Measurements from ENCODE around the gene AMOT. TPM values are rescaled to one million over a fixed set of nuclear protein-coding genes. Genes with fewer than 3 reads are reported as not detected.

Gene AMOT
- total RNA-seq (3.8 TPM), polyA plus RNA-seq (8.3 TPM)
- long read RNA-seq, donor 1, result 0 reads
- long read RNA-seq, donor 2, partial matches to known transcripts, result 0 of 3 reads
- long read RNA-seq, donor 2, other reads (novel, unspliced or antisense), result 0 of 3 reads
- long read RNA-seq, donor 3, result 0 reads
- long read RNA-seq, donor 4, partial matches to known transcripts, result 0 of 1 reads
- long read RNA-seq, donor 4, other reads (novel, unspliced or antisense), result 0 of 1 reads
- long read RNA-seq, donor 5, partial matches to known transcripts, result 0 of 1 reads
- long read RNA-seq, donor 5, other reads (novel, unspliced or antisense), result 0 of 1 reads
- long read RNA-seq, donor 6, result 0 reads
- long read RNA-seq, donor 7, partial matches to known transcripts, result 0 of 1 reads
- long read RNA-seq, donor 7, other reads (novel, unspliced or antisense), result 0 of 1 reads
- long read RNA-seq, donor 8, result 0 reads
- long read RNA-seq, donor 9, result 0 reads
- long read RNA-seq, donor 10, result 0 reads

- H3K36me3 ChIP-seq (ENCODE audit: control insufficient read depth in 2 of 2, insufficient read depth in 2 of 2, low read length in 1 of 2), result no peaks in the 10 kb centered on the region
- peaks cover 0 to 10% of the 10 kb centered on the region in 2 donors for H3K27me3 ChIP-seq (ENCODE audit: control insufficient read depth in 2 of 2, insufficient read depth in 1 of 2, low read length in 1 of 2)
- peaks cover 0 to 3% of the 10 kb centered on the region in 2 donors for H3K4me1 ChIP-seq (ENCODE audit: control insufficient read depth in 2 of 2, insufficient read depth in 2 of 2, low read length in 2 of 2)
- peak within 1 kb of the TSS; percentile 62 to 66 for H3K4me3 ChIP-seq (ENCODE audit: low read length in 2 of 2)
- peak in 8 of 9 donors; percentile 23 to 72 (median 39) for DNase-seq (ENCODE audit: low read depth in 6 of 9, low spot score in 9 of 9)
- WGBS, result under 1% methylated on average over 43 of the region's 49 CpGs
- no peaks in the 10 kb centered on the region for H3K9me3 ChIP-seq (ENCODE audit: control insufficient read depth in 2 of 2, insufficient read depth in 1 of 2, low read length in 1 of 2)
- peak within 1 kb of the TSS; percentile 59 to 61 for H3K27ac ChIP-seq (ENCODE audit: low read depth in 1 of 2, low read length in 1 of 2)
Measured at GRCh38 chrX:112840382-112841113, at the start of gene AMOT. AMOT (minus strand) TSS chrX:112840831; CDS start chrX:112823126, 17,705 bp downstream.

GRCh38 chrX:112889400-112889799 is 48.8 kb upstream of the AMOT start:
- Histone ChIP-seq H3K4me1 (ENCODE audit: control insufficient read depth in 2 of 2, insufficient read depth in 2 of 2, low read length in 2 of 2) (no peaks in the 10 kb centered on the region), H3K9me3 (ENCODE audit: control insufficient read depth in 2 of 2, insufficient read depth in 1 of 2, low read length in 1 of 2) (no peaks in the 10 kb centered on the region), H3K27me3 (ENCODE audit: control insufficient read depth in 2 of 2, insufficient read depth in 1 of 2, low read length in 1 of 2) (no peaks in the 10 kb centered on the region), H3K36me3 (ENCODE audit: control insufficient read depth in 2 of 2, insufficient read depth in 2 of 2, low read length in 1 of 2) (no peaks in the 10 kb centered on the region), H3K27ac (ENCODE audit: low read depth in 1 of 2, low read length in 1 of 2) (no peak overlapping the region), H3K4me3 (ENCODE audit: low read length in 2 of 2) (no peak overlapping the region)
- no peak for DNase-seq (ENCODE audit: low read depth in 6 of 9, low spot score in 9 of 9)
- WGBS, result 9% methylated on average over 9 of the region's 9 CpGs

GRCh38 chrX:112888916-112889315 is 48.3 kb upstream of the AMOT start:
- no peak for DNase-seq (ENCODE audit: low read depth in 6 of 9, low spot score in 9 of 9)
- H3K4me3 ChIP-seq (ENCODE audit: low read length in 2 of 2), result no peak overlapping the region
- no peaks in the 10 kb centered on the region for H3K36me3 ChIP-seq (ENCODE audit: control insufficient read depth in 2 of 2, insufficient read depth in 2 of 2, low read length in 1 of 2)
- 39% methylated on average over 2 of the region's 2 CpGs for WGBS
- H3K9me3 ChIP-seq (ENCODE audit: control insufficient read depth in 2 of 2, insufficient read depth in 1 of 2, low read length in 1 of 2), result no peaks in the 10 kb centered on the region
- no peak overlapping the region for H3K27ac ChIP-seq (ENCODE audit: low read depth in 1 of 2, low read length in 1 of 2)
- no peaks in the 10 kb centered on the region for H3K27me3 ChIP-seq (ENCODE audit: control insufficient read depth in 2 of 2, insufficient read depth in 1 of 2, low read length in 1 of 2)
- no peaks in the 10 kb centered on the region for H3K4me1 ChIP-seq (ENCODE audit: control insufficient read depth in 2 of 2, insufficient read depth in 2 of 2, low read length in 2 of 2)

GRCh38 chrX:112877771-112878173 is 37.1 kb upstream of the AMOT start:
- WGBS, result 91% methylated on average over 3 of the region's 3 CpGs
- Histone ChIP-seq H3K27me3 (ENCODE audit: control insufficient read depth in 2 of 2, insufficient read depth in 1 of 2, low read length in 1 of 2) (no peaks in the 10 kb centered on the region), H3K9me3 (ENCODE audit: control insufficient read depth in 2 of 2, insufficient read depth in 1 of 2, low read length in 1 of 2) (no peaks in the 10 kb centered on the region), H3K36me3 (ENCODE audit: control insufficient read depth in 2 of 2, insufficient read depth in 2 of 2, low read length in 1 of 2) (no peaks in the 10 kb centered on the region), H3K4me1 (ENCODE audit: control insufficient read depth in 2 of 2, insufficient read depth in 2 of 2, low read length in 2 of 2) (no peaks in the 10 kb centered on the region), H3K27ac (ENCODE audit: low read depth in 1 of 2, low read length in 1 of 2) (no peak overlapping the region), H3K4me3 (ENCODE audit: low read length in 2 of 2) (no peak overlapping the region)
- DNase-seq (ENCODE audit: low read depth in 6 of 9, low spot score in 9 of 9), result no peak

GRCh38 chrX:112874614-112875013 is 34.0 kb upstream of the AMOT start:
- no peak for DNase-seq (ENCODE audit: low read depth in 6 of 9, low spot score in 9 of 9)
- no peaks in the 10 kb centered on the region for H3K9me3 ChIP-seq (ENCODE audit: control insufficient read depth in 2 of 2, insufficient read depth in 1 of 2, low read length in 1 of 2)
- H3K27me3 ChIP-seq (ENCODE audit: control insufficient read depth in 2 of 2, insufficient read depth in 1 of 2, low read length in 1 of 2), result no peaks in the 10 kb centered on the region
- WGBS, result 42% methylated on average over 1 of the region's 1 CpG
- no peak overlapping the region for H3K4me3 ChIP-seq (ENCODE audit: low read length in 2 of 2)
- no peak overlapping the region for H3K27ac ChIP-seq (ENCODE audit: low read depth in 1 of 2, low read length in 1 of 2)
- no peaks in the 10 kb centered on the region for H3K36me3 ChIP-seq (ENCODE audit: control insufficient read depth in 2 of 2, insufficient read depth in 2 of 2, low read length in 1 of 2)
- no peaks in the 10 kb centered on the region for H3K4me1 ChIP-seq (ENCODE audit: control insufficient read depth in 2 of 2, insufficient read depth in 2 of 2, low read length in 2 of 2)

- WGBS, result 14% methylated on average over 1 of the region's 1 CpG
Measured at GRCh38 chrX:112874175-112874574, 33.5 kb upstream of the AMOT start.

GRCh38 chrX:112868586-112868985 is 28.0 kb upstream of the AMOT start:
- Histone ChIP-seq H3K4me3 (ENCODE audit: low read length in 2 of 2) (no peak overlapping the region), H3K36me3 (ENCODE audit: control insufficient read depth in 2 of 2, insufficient read depth in 2 of 2, low read length in 1 of 2) (no peaks in the 10 kb centered on the region), H3K27me3 (ENCODE audit: control insufficient read depth in 2 of 2, insufficient read depth in 1 of 2, low read length in 1 of 2) (no peaks in the 10 kb centered on the region), H3K27ac (ENCODE audit: low read depth in 1 of 2, low read length in 1 of 2) (no peak overlapping the region), H3K4me1 (ENCODE audit: control insufficient read depth in 2 of 2, insufficient read depth in 2 of 2, low read length in 2 of 2) (no peaks in the 10 kb centered on the region), H3K9me3 (ENCODE audit: control insufficient read depth in 2 of 2, insufficient read depth in 1 of 2, low read length in 1 of 2) (no peaks in the 10 kb centered on the region)
- 97% methylated on average over 3 of the region's 3 CpGs for WGBS
- no peak for DNase-seq (ENCODE audit: low read depth in 6 of 9, low spot score in 9 of 9)

More at GRCh38 chrX:112874175-112874574, 33.5 kb upstream of the AMOT start:
- Histone ChIP-seq H3K4me3 (ENCODE audit: low read length in 2 of 2) (no peak overlapping the region), H3K27me3 (ENCODE audit: control insufficient read depth in 2 of 2, insufficient read depth in 1 of 2, low read length in 1 of 2) (no peaks in the 10 kb centered on the region), H3K36me3 (ENCODE audit: control insufficient read depth in 2 of 2, insufficient read depth in 2 of 2, low read length in 1 of 2) (no peaks in the 10 kb centered on the region), H3K4me1 (ENCODE audit: control insufficient read depth in 2 of 2, insufficient read depth in 2 of 2, low read length in 2 of 2) (no peaks in the 10 kb centered on the region), H3K9me3 (ENCODE audit: control insufficient read depth in 2 of 2, insufficient read depth in 1 of 2, low read length in 1 of 2) (no peaks in the 10 kb centered on the region), H3K27ac (ENCODE audit: low read depth in 1 of 2, low read length in 1 of 2) (no peak overlapping the region)
- peak in 1 of 9 donors; percentile 12 for DNase-seq (ENCODE audit: low read depth in 6 of 9, low spot score in 9 of 9)

- no peak overlapping the region for H3K27ac ChIP-seq (ENCODE audit: low read depth in 1 of 2, low read length in 1 of 2)
- no peak for DNase-seq (ENCODE audit: low read depth in 6 of 9, low spot score in 9 of 9)
- no peak overlapping the region for H3K4me3 ChIP-seq (ENCODE audit: low read length in 2 of 2)
- no peaks in the 10 kb centered on the region for H3K27me3 ChIP-seq (ENCODE audit: control insufficient read depth in 2 of 2, insufficient read depth in 1 of 2, low read length in 1 of 2)
- WGBS, result 96% methylated on average over 2 of the region's 2 CpGs
- H3K4me1 ChIP-seq (ENCODE audit: control insufficient read depth in 2 of 2, insufficient read depth in 2 of 2, low read length in 2 of 2), result no peaks in the 10 kb centered on the region
- no peaks in the 10 kb centered on the region for H3K36me3 ChIP-seq (ENCODE audit: control insufficient read depth in 2 of 2, insufficient read depth in 2 of 2, low read length in 1 of 2)
- H3K9me3 ChIP-seq (ENCODE audit: control insufficient read depth in 2 of 2, insufficient read depth in 1 of 2, low read length in 1 of 2), result no peaks in the 10 kb centered on the region
Measured at GRCh38 chrX:112867570-112867969, 26.9 kb upstream of the AMOT start.

GRCh38 chrX:112866175-112866574 is 25.5 kb upstream of the AMOT start:
- Histone ChIP-seq H3K27ac (ENCODE audit: low read depth in 1 of 2, low read length in 1 of 2) (no peak overlapping the region), H3K36me3 (ENCODE audit: control insufficient read depth in 2 of 2, insufficient read depth in 2 of 2, low read length in 1 of 2) (no peaks in the 10 kb centered on the region), H3K4me3 (ENCODE audit: low read length in 2 of 2) (no peak overlapping the region), H3K27me3 (ENCODE audit: control insufficient read depth in 2 of 2, insufficient read depth in 1 of 2, low read length in 1 of 2) (no peaks in the 10 kb centered on the region), H3K9me3 (ENCODE audit: control insufficient read depth in 2 of 2, insufficient read depth in 1 of 2, low read length in 1 of 2) (no peaks in the 10 kb centered on the region), H3K4me1 (ENCODE audit: control insufficient read depth in 2 of 2, insufficient read depth in 2 of 2, low read length in 2 of 2) (no peaks in the 10 kb centered on the region)
- DNase-seq (ENCODE audit: low read depth in 6 of 9, low spot score in 9 of 9), result no peak
- 97% methylated on average over 1 of the region's 1 CpG for WGBS
